A673 (cell line): ENCODE results near the gene CEP83. TPM values are rescaled to one million over a fixed set of nuclear protein-coding genes. Genes with fewer than 3 reads are reported as not detected.
"Not testable (repeated sequence)": the region's sequence is repeated elsewhere in the genome, so short reads cannot be mapped to it uniquely, and the experiment has no call there.

Experiments
- BruUV-seq: library from RNA; stranded (reverse); fragments of 400-500 nt; replicated peaks from 2 replicates; lab custom pipeline; 2021; lab: Mats Ljungman, UMichigan
- CTCF ChIA-PET: fragments of 300-600 bp; sonication (Branson Sonifier 250); formaldehyde crosslinking; loops from one replicate; lab custom pipeline; 2022; ENCODE audit warnings: antibody characterized with exemption; lab: Charles Lee
- POLR2A ChIA-PET: fragments of 300-600 bp; sonication (Branson Sonifier 250); formaldehyde crosslinking; loops from one replicate; lab custom pipeline; 2022; ENCODE audit warnings: antibody characterized with exemption; ENCODE audit not compliant: low non-redundant PET; lab: Charles Lee
- DNase-seq: peaks from one replicate; pipeline ENCODE4 v3.0.0-alpha.2; 2015; ENCODE audit warnings: low spot score
- H3K27ac ChIP-seq: fragments of 200-600 bp; sonication (generic); 2 replicates; pipeline ENCODE4 v1.5.1; 2016; ENCODE audit warnings: mixed run types, low read depth, mild to moderate bottlenecking, mixed read lengths, antibody characterized with exemption, low read length; ENCODE audit not compliant: poor library complexity, severe bottlenecking
- H3K27me3 ChIP-seq: fragments of 200-600 bp; sonication (generic); replicated peaks from 2 replicates; pipeline ENCODE4 v1.6.1; 2017; ENCODE audit warnings: mixed run types, low read depth, mild to moderate bottlenecking, mixed read lengths, antibody characterized with exemption, low read length; ENCODE audit not compliant: insufficient read depth, poor library complexity
- H3K36me3 ChIP-seq: fragments of 200-600 bp; sonication (generic); 2 replicates; pipeline ENCODE4 v1.6.1; 2016; ENCODE audit warnings: mixed run types, mild to moderate bottlenecking, mixed read lengths, antibody characterized with exemption, low read length; ENCODE audit not compliant: insufficient read depth, poor library complexity, severe bottlenecking
- H3K4me1 ChIP-seq: fragments of 200-600 bp; sonication (generic); 2 replicates; pipeline ENCODE4 v1.6.1; 2017; ENCODE audit warnings: mixed run types, mild to moderate bottlenecking, mixed read lengths, antibody characterized with exemption, low read length; ENCODE audit not compliant: insufficient read depth, poor library complexity, severe bottlenecking
- H3K4me3 ChIP-seq: fragments of 200-600 bp; sonication (generic); 2 replicates; pipeline ENCODE4 v1.5.1; 2016; ENCODE audit warnings: low read depth, mixed run types, mild to moderate bottlenecking, mixed read lengths, low read length; ENCODE audit not compliant: poor library complexity, severe bottlenecking
- H3K9me3 ChIP-seq: fragments of 200-600 bp; sonication (generic); 2 replicates; pipeline ENCODE4 v1.6.1; 2016; ENCODE audit warnings: mixed run types, low read depth, mild to moderate bottlenecking, mixed read lengths, antibody characterized with exemption, low read length; ENCODE audit not compliant: poor library complexity, severe bottlenecking
- CTCF ChIP-seq: fragments of 300-800, 200-600 bp; sonication (generic); conservative IDR thresholded peaks from 2 replicates; pipeline ENCODE4 v1.5.1; 2017; ENCODE audit warnings: low read depth, mild to moderate bottlenecking, antibody characterized with exemption, low read length, moderate library complexity, mixed read lengths
- EZH2 ChIP-seq: fragments of 200-600 bp; sonication (generic); IDR thresholded peaks from 2 replicates; pipeline ENCODE4 v1.6.1; 2017; ENCODE audit warnings: borderline replicate concordance, low read depth, mild to moderate bottlenecking, mixed read lengths, antibody characterized with exemption, low read length; ENCODE audit not compliant: poor library complexity, severe bottlenecking
- intact Hi-C: fragments of 100-400 bp; cut with micrococcal nuclease; formaldehyde crosslinking; loops from one replicate; pipeline ENCODE4 v1.10.0; 2022; ENCODE audit not compliant: unreplicated experiment
- total RNA-seq: library from RNA; stranded (reverse); gene quantifications from 2 replicates; pipeline ENCODE4 v1.2.3, GENCODE V29; 2021

Gene CEP83
- total RNA-seq, 1 experiment from 2014 or later, result 29.2 TPM

DNA sequence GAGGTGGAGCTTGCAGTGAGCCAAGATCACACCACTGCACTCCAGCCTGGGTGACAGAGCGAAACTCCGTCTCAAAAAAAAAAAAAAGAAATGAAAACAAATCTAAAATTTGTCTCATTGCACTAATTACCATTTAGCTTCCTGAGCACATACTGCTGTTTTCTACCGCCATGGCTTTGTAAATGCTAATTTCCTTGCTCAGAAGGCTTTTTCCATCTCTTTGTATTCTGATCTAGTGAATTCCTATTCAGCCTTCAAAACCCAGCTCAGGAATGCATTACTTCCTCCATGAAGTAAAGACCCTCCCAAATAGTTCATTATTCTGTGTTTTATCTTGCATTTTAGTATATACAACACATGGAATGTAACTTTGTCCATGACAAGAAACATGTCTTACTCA lies 33.6 kb downstream of the CEP83 start:
- no peak overlapping the region for H3K27ac ChIP-seq
- H3K9me3 ChIP-seq, result peaks cover 29% of the 10 kb centered on the region
- H3K4me1 ChIP-seq, result peaks cover 17% of the 10 kb centered on the region
- intact Hi-C loops, result no loop called here
- no peak for TF ChIP-seq CTCF
- TF ChIP-seq EZH2, result no peak
- no peak for DNase-seq
- CTCF ChIA-PET, result no interaction called here
- BruUV-seq, result no TSS peak
- no peaks in the 10 kb centered on the region for H3K27me3 ChIP-seq
- no peaks in the 10 kb centered on the region for H3K36me3 ChIP-seq
- no peak overlapping the region for H3K4me3 ChIP-seq
- POLR2A ChIA-PET, result interaction anchor here (0.7 kb wide), 1 partner anchor 225 kb away, joined by 6 read pairs; no protein-coding TSS in a partner anchor

GRCh38 chr12:94424830-94425229 lies 34.8 kb downstream of the CEP83 start:
- peaks cover 19% of the 10 kb centered on the region for H3K9me3 ChIP-seq
- DNase-seq, result peak; percentile 25
- H3K4me1 ChIP-seq, result peaks cover 17% of the 10 kb centered on the region
- H3K27ac ChIP-seq, H3K36me3 ChIP-seq, BruUV-seq, CTCF ChIA-PET, H3K27me3 ChIP-seq, intact Hi-C loops, POLR2A ChIA-PET, H3K4me3 ChIP-seq: not testable (repeated sequence)

- H3K36me3 ChIP-seq, result no peaks in the 10 kb centered on the region
- intact Hi-C loops, result no loop called here
- H3K27me3 ChIP-seq, result no peaks in the 10 kb centered on the region
- peaks cover 2% of the 10 kb centered on the region for H3K4me1 ChIP-seq
- no peak overlapping the region for H3K27ac ChIP-seq
- no peak for TF ChIP-seq EZH2
- no peak for TF ChIP-seq CTCF
- CTCF ChIA-PET, result no interaction called here
- peaks cover 18% of the 10 kb centered on the region for H3K9me3 ChIP-seq
- no peak overlapping the region for H3K4me3 ChIP-seq
- DNase-seq, result no peak
- POLR2A ChIA-PET, result no interaction called here
- no TSS peak for BruUV-seq
Measured at GRCh38 chr12:94421868-94422740, 37.6 kb downstream of the CEP83 start.
